ENCODE results near the gene LIMA1.
"Not testable (repeated sequence)": the region's sequence is repeated elsewhere in the genome, so short reads cannot be mapped to it uniquely, and the experiment has no call there.

Gene LIMA1

DNA sequence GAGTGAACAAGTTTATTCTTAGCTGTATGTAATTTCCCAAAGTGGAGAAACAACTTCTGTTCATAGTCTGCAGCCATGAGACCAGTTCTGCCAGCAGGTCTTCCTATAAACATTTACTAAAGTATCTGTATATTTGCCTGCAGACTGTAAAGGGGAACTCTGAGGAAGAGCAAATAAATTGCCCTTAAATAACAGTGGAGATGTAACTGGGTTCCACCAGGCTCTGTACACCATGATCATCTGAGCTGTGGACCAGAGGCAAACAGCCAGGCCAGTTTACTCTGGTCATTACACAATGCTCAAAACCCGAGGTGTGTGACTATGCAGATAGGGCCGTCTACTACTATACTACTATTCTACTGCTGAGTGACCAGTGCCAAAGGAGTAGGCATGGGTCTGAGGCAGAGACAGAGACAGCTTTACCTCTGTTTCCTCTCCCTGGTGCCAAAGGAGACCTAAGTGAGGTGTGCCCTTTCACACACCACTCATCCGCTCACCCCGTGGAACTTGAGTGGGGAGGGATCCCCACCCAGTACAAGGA, 95.0 kb downstream of the LIMA1 start:
- in situ Hi-C loops (cut with MboI; ENCODE audit: low sequenced_read_pairs), result no loop called here

GRCh38 chr12:50187084-50187900, 96.0 kb downstream of the LIMA1 start:
- in situ Hi-C loops (cut with MboI; ENCODE audit: low sequenced_read_pairs), result no loop called here

DNA sequence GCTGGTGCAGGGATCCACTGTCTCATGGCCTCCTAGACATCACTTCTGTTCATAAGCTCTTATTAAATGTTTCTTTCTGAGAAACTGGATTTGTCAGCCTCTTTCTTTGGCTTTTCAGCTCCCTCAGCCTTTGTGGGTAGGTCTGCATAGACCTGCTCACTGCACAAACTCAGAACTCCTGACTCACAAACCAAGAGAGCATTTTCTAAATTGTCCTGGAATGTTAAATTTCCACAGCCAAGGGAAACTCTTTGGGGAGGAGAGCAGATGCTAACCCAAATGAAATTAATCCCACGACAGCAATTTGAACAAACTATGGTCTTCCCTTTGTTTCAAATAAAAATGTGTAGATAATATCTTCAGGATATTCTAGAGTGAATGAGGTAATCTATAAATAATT, 96.6 kb downstream of the LIMA1 start:
- in situ Hi-C loops (cut with MboI; ENCODE audit: low sequenced_read_pairs), result no loop called here

- in situ Hi-C loops (cut with MboI; ENCODE audit: low sequenced_read_pairs), result no loop called here
Measured at GRCh38 chr12:50185970-50186663, 97.2 kb downstream of the LIMA1 start.

DNA sequence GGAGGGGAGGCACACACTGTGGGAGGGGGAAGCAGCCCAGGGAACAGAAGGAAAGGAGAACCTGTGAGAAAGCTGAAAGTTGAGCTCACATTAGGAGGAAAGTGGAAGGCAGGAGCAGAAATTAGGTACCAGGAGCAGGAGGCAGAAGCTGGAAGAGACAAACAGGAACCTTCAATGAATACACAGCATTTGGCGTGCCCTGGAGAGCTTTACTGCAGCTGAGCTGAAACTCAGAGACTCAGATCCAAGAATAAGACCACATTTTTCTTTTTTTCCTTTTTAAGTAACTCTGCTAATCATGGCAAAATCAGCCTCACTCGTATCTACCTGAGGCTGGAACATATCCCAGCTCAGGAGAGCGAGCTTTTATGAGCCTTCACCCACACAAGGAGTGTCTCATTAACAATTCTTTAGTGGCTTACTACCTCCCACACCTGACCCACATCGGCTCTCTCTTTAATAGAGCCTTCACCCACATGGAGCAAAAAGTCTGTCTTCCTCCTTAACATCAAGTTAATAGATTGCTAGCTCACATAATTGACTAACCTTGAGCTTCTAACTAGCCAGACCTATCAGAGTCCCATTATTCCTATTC, 97.9 kb downstream of the LIMA1 start:
- in situ Hi-C loops (cut with MboI; ENCODE audit: low sequenced_read_pairs), result no loop called here

GRCh38 chr12:50184261-50184660, 99.1 kb downstream of the LIMA1 start:
- in situ Hi-C loops (cut with MboI; ENCODE audit: low sequenced_read_pairs), result no loop called here

- in situ Hi-C loops (cut with MboI; ENCODE audit: low sequenced_read_pairs), result no loop called here
Measured at GRCh38 chr12:50182461-50182860, 100.9 kb downstream of the LIMA1 start.

DNA sequence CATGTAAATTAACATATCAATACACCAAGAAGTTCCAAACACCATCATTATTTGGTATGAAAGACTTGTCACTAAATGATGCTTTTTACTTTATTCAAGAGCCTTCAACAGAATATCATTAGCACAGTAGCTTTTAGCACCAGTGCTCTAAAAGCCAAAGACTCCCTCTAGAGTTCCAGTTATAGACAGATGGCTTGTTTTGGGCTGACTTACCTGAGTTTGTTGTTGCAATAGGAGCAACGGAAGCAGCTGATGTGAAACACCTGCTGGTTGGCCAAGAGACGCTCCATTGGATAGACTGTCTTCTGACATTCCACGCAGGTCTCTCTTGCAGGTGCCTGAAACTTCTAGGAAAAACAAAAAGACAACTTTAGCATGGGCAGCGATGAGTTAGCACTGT, 101.6 kb downstream of the LIMA1 start:
- in situ Hi-C loops (cut with MboI; ENCODE audit: low sequenced_read_pairs), result no loop called here

- in situ Hi-C loops (cut with MboI; ENCODE audit: low sequenced_read_pairs), result loop anchor here (10.0 kb wide), 2 partner anchors 101 to 201 kb away; partner anchors contain the start of gene AQP6
Measured at GRCh38 chr12:50175716-50176026, 107.6 kb downstream of the LIMA1 start.

DNA sequence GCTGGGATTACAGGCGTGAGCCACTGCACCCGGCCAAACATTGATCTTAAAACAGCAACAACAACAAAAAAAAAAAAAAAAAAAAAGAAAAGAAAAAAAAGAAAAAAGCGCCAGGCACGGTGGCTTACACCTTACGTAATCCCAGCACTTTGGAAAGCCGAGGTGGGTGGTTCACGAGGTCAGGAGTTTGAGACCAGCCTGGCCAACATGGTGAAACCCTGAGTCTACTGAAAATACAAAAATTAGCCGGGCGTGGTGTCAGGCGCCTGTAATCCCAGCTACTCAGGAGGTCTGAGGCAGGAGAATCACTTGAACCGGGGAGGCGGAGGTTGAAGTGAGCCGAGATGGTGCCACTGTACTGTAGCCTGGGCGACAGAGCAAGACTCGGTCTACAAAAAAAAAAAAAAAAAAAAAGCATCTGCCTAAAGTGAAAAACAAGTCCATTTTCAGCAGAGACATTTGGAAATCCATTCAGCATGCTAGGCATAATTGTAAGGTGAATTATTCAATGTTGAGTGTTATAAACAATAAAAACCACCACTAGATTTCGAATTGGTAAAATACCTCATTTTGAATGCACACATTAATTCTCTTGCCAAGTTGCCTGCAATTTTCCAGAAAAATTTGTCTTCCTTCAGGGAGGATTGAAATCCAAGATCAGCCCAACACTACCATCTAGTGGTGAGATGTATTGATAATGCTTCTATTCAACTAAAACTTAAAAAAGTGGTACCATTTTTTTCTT, 108.2 kb downstream of the LIMA1 start:
- in situ Hi-C loops (cut with MboI; ENCODE audit: low sequenced_read_pairs), result loop anchor here (10.0 kb wide), 2 partner anchors 100 to 200 kb away; partner anchors contain the start of gene AQP6

- in situ Hi-C loops (cut with MboI; ENCODE audit: low sequenced_read_pairs), result no loop called here
Measured at GRCh38 chr12:50167049-50167828, 116.1 kb downstream of the LIMA1 start, which contains the start of gene CERS5. Gene CERS5 (minus strand): TSS chr12:50167369. CDS start chr12:50167297, 72 bp downstream.

GRCh38 chr12:50166799-50167048, 116.6 kb downstream of the LIMA1 start:
- in situ Hi-C loops (cut with MboI; ENCODE audit: low sequenced_read_pairs), result no loop called here

- in situ Hi-C loops (cut with MboI; ENCODE audit: low sequenced_read_pairs), result no loop called here
Measured at GRCh38 chr12:50164963-50165362, 118.4 kb downstream of the LIMA1 start.

DNA sequence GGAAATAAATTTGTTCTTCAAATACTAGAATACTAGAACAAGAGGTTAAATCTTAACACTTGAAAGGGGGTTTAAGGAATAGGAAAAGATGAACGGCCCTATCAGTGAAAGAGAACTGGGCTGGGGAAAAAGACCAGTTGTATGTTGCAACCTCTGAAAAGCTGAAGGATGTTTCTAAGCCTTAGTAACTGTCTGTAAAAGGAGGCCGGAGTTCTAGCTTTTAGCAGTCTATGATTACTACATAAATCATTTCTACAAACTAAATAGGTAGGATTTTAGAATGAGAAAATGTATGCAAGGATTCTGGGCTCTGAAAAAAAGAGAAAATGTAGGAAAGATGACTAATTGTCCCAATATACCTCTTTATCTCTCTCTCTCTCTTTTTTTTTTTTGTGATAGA, 121.1 kb downstream of the LIMA1 start:
- in situ Hi-C loops (cut with MboI; ENCODE audit: low sequenced_read_pairs), result no loop called here

- in situ Hi-C loops (cut with MboI; ENCODE audit: low sequenced_read_pairs), result no loop called here
Measured at GRCh38 chr12:50160643-50161042, 122.7 kb downstream of the LIMA1 start.

DNA sequence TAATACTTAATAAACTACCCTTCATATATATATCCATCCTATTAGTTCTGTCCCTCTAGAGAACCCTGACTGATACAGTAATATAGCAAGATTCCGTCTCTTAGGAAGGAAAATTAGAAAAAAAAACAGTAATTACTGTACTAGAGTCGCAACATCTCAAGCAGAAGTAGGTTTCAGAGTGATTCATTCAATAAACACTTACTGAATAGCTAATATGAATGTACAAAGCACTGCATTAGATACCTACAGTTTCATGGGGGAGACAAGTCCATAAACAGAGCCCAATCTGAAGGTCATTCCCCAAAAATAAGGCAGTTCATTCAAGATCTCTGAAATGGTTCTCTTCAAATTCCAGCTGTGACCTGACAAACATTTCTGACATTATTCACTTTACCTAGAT, 126.1 kb downstream of the LIMA1 start:
- in situ Hi-C loops (cut with MboI; ENCODE audit: low sequenced_read_pairs), result no loop called here

DNA sequence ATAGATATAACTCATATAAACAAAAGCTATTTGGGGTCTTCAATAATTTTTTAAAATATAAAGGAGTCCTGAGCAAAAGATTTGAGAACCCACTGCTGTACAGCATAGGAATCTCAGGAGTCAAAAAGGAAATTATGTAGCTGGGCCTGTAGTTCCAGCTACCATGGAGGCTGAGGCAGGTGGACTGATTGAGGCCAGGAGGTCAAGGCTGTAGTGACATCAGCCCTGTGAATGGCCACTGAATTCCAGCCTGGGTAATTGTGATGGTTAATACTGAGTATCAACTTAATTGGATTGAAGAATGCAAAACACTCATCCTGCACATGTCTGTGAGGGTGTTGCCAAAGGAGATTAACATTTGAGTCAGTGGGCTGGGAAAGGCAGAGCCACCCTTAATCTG, 126.7 kb downstream of the LIMA1 start:
- in situ Hi-C loops (cut with MboI; ENCODE audit: low sequenced_read_pairs), result no loop called here

GRCh38 chr12:50154947-50155346, 128.4 kb downstream of the LIMA1 start:
- in situ Hi-C loops (cut with MboI; ENCODE audit: low sequenced_read_pairs), result not testable (repeated sequence)

- in situ Hi-C loops (cut with MboI; ENCODE audit: low sequenced_read_pairs), result no loop called here
Measured at GRCh38 chr12:50151047-50151687, 132.2 kb downstream of the LIMA1 start.

- in situ Hi-C loops (cut with MboI; ENCODE audit: low sequenced_read_pairs), result no loop called here
Measured at GRCh38 chr12:50149311-50149710, 134.0 kb downstream of the LIMA1 start.
